OCI-LY7 (cell line): Measurements from ENCODE around the gene TCERG1L.

Experiments used
- CTCF ChIP-seq: fragments of 200-600 bp; sonication (generic); conservative IDR thresholded peaks from 2 replicates; pipeline ENCODE4 v1.5.1; 2014; ENCODE audit warnings: mild to moderate bottlenecking, antibody characterized with exemption, low read length, moderate library complexity, mixed read lengths
- EZH2phosphoT487 ChIP-seq: fragments of 200-600 bp; sonication (generic); IDR thresholded peaks from 2 replicates; pipeline ENCODE4 v1.6.1; 2018; ENCODE audit warnings: low read depth, borderline replicate concordance, mild to moderate bottlenecking, mixed run types, antibody characterized with exemption, low read length, moderate library complexity, mixed read lengths

- TF ChIP-seq CTCF = no peak
- TF ChIP-seq EZH2phosphoT487 = no peak
Measured at GRCh38 chr10:131253931-131254858, 57.3 kb downstream of the TCERG1L start.
